RWPE1 (cell line): ENCODE measurements around the gene ITGB5.
A peak's percentile ranks its signal among the peaks of the same experiment; 100 is the strongest.

Experiments used
- CTCF ChIA-PET: fragments of 350-600 bp; sonication (Branson Sonifier 250); formaldehyde crosslinking; extraction: SDS; loops from one replicate; lab custom pipeline; 2021; lab: Yijun Ruan, JAX
- POLR2A ChIA-PET: fragments of 400-600 bp; formaldehyde crosslinking; extraction: SDS; loops from one replicate; lab custom pipeline; 2020; ENCODE audit warnings: antibody characterized with exemption; ENCODE audit not compliant: low non-redundant PET; lab: Yijun Ruan, JAX
- DNase-seq: peaks from one replicate; pipeline ENCODE4 v3.0.0; 2012; ENCODE audit warnings: low spot score
- H3K27ac ChIP-seq: fragments of 450-650 bp; 2 replicates; pipeline ENCODE4 v1.5.1; 2017
- CTCF ChIP-seq: fragments of 450-650 bp; conservative IDR thresholded peaks from 2 replicates; pipeline ENCODE4 v1.5.1; 2017; ENCODE audit warnings: low read depth, mild to moderate bottlenecking

Gene ITGB5

GRCh38 chr3:124836448-124836847 is 50.7 kb downstream of the ITGB5 start:
- H3K27ac ChIP-seq, result no peak overlapping the region; the same call in 1 of the 2 replicates
- DNase-seq, result no peak
- no peak for TF ChIP-seq CTCF
- CTCF ChIA-PET, result no interaction called here
- POLR2A ChIA-PET, result no interaction called here

- DNase-seq, result peak; percentile 72
- POLR2A ChIA-PET, result interaction anchor here (0.7 to 0.9 kb wide), 2 partner anchors 26 to 43 kb away, joined by 3 to 4 read pairs; no protein-coding TSS in a partner anchor
- CTCF ChIA-PET, result interaction anchor here (0.5 kb wide), 1 partner anchor 12 kb away, joined by 3 read pairs; no protein-coding TSS in a partner anchor
- TF ChIP-seq CTCF, result no peak
- peak overlapping the region; percentile 93 for H3K27ac ChIP-seq
These were observed 52.1 kb downstream of the ITGB5 start for GRCh38 chr3:124834723-124835718.

GRCh38 chr3:124833710-124834332 is 53.3 kb downstream of the ITGB5 start:
- no peak overlapping the region for H3K27ac ChIP-seq
- TF ChIP-seq CTCF, result no peak
- DNase-seq, result no peak
- ChIA-PET CTCF (no interaction called here), POLR2A (no interaction called here)

GRCh38 chr3:124832782-124833709 is 54.1 kb downstream of the ITGB5 start:
- no peak for DNase-seq
- ChIA-PET POLR2A (interaction anchor here (0.5 kb wide), 1 partner anchor 51 kb away, joined by 4 read pairs; no protein-coding TSS in a partner anchor), CTCF (no interaction called here)
- TF ChIP-seq CTCF, result no peak
- no peak overlapping the region for H3K27ac ChIP-seq

GRCh38 chr3:124831628-124832199 is 55.5 kb downstream of the ITGB5 start:
- POLR2A ChIA-PET, result no interaction called here
- no peak overlapping the region for H3K27ac ChIP-seq
- DNase-seq, result no peak
- no peak for TF ChIP-seq CTCF
- CTCF ChIA-PET, result interaction anchor here (0.9 kb wide), 1 partner anchor 9 kb away, joined by 3 read pairs; no protein-coding TSS in a partner anchor
